ENCODE data around the gene POM121.
"Not testable (repeated sequence)": the region's sequence is repeated elsewhere in the genome, so short reads cannot be mapped to it uniquely, and the experiment has no call there.

POM121 gene

DNA sequence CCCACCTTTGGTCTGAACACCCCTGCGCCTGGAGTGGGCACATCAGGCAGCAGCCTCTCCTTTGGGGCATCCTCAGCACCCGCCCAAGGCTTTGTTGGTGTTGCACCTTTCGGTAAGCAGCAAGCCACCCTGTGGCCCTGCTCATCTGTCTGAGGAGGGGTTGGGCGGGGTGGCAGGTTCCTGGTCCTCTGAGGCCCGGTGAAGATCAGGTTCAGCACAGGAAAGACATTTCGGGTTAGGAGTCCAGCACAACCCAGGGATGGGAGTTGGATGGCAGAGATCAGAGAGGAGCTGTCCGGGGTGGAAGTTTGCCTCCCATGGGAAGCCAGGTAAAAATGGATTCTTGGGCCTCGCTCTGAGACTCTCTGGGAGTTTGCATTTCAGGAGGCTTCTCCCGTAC, 20.7 kb downstream of the POM121 start:
- not testable (repeated sequence) for H4K8ac ChIP-seq (ENCODE audit: low read depth, low read length); H3K18ac ChIP-seq (ENCODE audit: low read length); H3K36me3 ChIP-seq (ENCODE audit: control insufficient read depth, insufficient read depth, low read length); H4K5ac ChIP-seq (ENCODE audit: low read length); H3K56ac ChIP-seq (ENCODE audit: low read length); H3K4me3 ChIP-seq (ENCODE audit: low read length); H3K9ac ChIP-seq (ENCODE audit: low read length); H3K4ac ChIP-seq (ENCODE audit: low read depth, low read length); H3K79me2 ChIP-seq (ENCODE audit: control insufficient read depth, insufficient read depth, low read length); H3K27me3 ChIP-seq (ENCODE audit: insufficient read depth, low read length, poor library complexity); H2BK120ac ChIP-seq (ENCODE audit: low read depth, low read length); H2AK5ac ChIP-seq (ENCODE audit: low read length); H2BK5ac ChIP-seq (ENCODE audit: low read length); H3K79me1 ChIP-seq (ENCODE audit: low read length); H3K4me2 ChIP-seq (ENCODE audit: low read length); H2BK15ac ChIP-seq (replicated peaks; ENCODE audit: low read depth); DNase-seq; H3K23ac ChIP-seq (ENCODE audit: low read length); H3K4me1 ChIP-seq (ENCODE audit: control insufficient read depth, low read depth, low read length); H3K27ac ChIP-seq (ENCODE audit: low read depth, low read length)
- WGBS (ENCODE audit: extremely low coverage, insufficient coverage, low lambda C conversion rate): no CpG with 5 or more reads among the region's 9 CpGs

DNA sequence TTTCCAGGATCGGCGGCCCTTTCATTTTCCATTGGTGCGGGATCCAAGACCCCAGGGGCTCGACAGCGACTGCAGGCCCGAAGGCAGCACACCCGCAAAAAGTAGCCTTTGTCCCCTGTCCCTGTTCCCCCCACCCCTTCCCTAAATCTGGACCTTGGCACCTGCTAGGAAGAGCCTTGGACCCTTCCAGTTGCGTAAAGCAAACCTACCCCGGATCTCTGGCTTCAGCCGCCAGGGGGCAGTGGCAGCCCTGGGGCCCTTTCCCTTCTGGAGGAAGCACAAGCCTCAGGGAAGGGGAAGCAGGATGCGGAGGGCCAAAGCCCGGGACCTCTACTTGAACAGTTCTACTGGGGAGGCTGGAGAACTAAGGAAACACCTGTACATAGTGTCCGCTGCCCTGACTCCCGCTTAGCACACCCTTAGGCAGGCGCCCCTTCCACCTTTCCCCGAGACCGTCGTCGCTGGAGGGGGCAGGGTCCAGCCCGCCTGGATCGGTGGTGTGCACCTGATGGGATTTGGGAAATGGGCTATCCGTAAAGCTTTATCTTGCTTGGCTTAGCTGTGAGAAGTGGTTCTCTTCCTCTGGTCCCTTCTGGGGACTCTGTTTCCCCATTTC, 21.3 kb downstream of the POM121 start:
- not testable (repeated sequence) for DNase-seq; H3K4me2 ChIP-seq (ENCODE audit: low read length)

DNA sequence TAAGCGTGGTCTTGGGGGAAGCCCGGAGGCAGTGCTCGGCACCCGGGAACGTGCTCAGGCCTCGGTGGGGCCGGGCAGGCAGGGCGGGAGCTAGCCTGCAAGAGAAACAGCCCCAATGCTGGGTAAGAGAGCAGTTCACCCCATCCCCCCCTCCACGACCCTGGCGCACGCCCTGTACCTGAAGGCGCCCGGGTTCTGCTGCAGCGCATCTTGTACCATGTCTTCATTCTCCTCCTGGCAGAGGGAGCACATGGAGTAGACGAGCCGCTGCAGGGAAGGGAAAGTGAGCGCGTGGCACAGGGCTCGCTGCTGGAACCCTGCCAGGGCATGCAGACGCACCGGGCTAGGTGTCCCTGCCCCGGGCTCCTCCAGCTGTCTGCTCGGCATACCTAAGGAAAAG, 23.8 kb downstream of the POM121 start:
- H3K4ac ChIP-seq (ENCODE audit: low read depth, low read length); H3K4me3 ChIP-seq (ENCODE audit: low read length); H3K18ac ChIP-seq (ENCODE audit: low read length); H2BK15ac ChIP-seq (replicated peaks; ENCODE audit: low read depth); H3K56ac ChIP-seq (ENCODE audit: low read length); H3K27me3 ChIP-seq (ENCODE audit: insufficient read depth, low read length, poor library complexity); H3K4me2 ChIP-seq (ENCODE audit: low read length); H3K27ac ChIP-seq (ENCODE audit: low read depth, low read length); H2BK5ac ChIP-seq (ENCODE audit: low read length); H3K23ac ChIP-seq (ENCODE audit: low read length); H2BK120ac ChIP-seq (ENCODE audit: low read depth, low read length); H4K8ac ChIP-seq (ENCODE audit: low read depth, low read length); H3K79me2 ChIP-seq (ENCODE audit: control insufficient read depth, insufficient read depth, low read length); H3K79me1 ChIP-seq (ENCODE audit: low read length); H3K4me1 ChIP-seq (ENCODE audit: control insufficient read depth, low read depth, low read length); DNase-seq; H4K5ac ChIP-seq (ENCODE audit: low read length); H3K36me3 ChIP-seq (ENCODE audit: control insufficient read depth, insufficient read depth, low read length); H3K9ac ChIP-seq (ENCODE audit: low read length); H2AK5ac ChIP-seq (ENCODE audit: low read length): not testable (repeated sequence)
- WGBS (ENCODE audit: extremely low coverage, insufficient coverage, low lambda C conversion rate): no CpG with 5 or more reads among the region's 23 CpGs

More for the DNA sequence above, 21.3 kb downstream of the POM121 start:
- not testable (repeated sequence) for H3K4me1 ChIP-seq (ENCODE audit: control insufficient read depth, low read depth, low read length); H3K23ac ChIP-seq (ENCODE audit: low read length); H4K5ac ChIP-seq (ENCODE audit: low read length); H2AK5ac ChIP-seq (ENCODE audit: low read length); H2BK120ac ChIP-seq (ENCODE audit: low read depth, low read length); H3K27me3 ChIP-seq (ENCODE audit: insufficient read depth, low read length, poor library complexity); H4K8ac ChIP-seq (ENCODE audit: low read depth, low read length); H2BK5ac ChIP-seq (ENCODE audit: low read length); H3K79me2 ChIP-seq (ENCODE audit: control insufficient read depth, insufficient read depth, low read length); H3K18ac ChIP-seq (ENCODE audit: low read length); H3K56ac ChIP-seq (ENCODE audit: low read length); H2BK15ac ChIP-seq (replicated peaks; ENCODE audit: low read depth); H3K9ac ChIP-seq (ENCODE audit: low read length); H3K4ac ChIP-seq (ENCODE audit: low read depth, low read length); H3K4me3 ChIP-seq (ENCODE audit: low read length); H3K27ac ChIP-seq (ENCODE audit: low read depth, low read length); H3K79me1 ChIP-seq (ENCODE audit: low read length); H3K36me3 ChIP-seq (ENCODE audit: control insufficient read depth, insufficient read depth, low read length)
- WGBS (ENCODE audit: extremely low coverage, insufficient coverage, low lambda C conversion rate): no CpG with 5 or more reads among the region's 22 CpGs

DNA sequence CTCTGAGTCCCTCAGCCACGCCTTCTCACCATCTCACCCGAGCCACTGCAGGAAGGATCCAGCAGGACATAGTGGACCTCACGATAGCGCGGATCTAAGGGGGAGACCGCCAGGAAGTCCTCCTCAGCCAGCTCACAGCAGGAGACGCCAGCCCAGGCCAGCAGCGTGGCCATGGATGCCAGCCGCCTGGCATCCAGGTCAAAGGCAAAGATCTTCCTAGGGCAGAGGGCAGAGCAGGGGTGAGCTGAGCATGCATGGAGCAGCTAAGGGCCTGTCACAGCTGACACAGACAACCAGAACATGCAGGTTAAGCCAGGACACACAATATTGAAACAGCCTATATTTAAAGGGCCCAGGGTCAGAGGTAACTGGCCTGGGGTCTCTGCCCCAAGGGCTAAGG, 24.4 kb downstream of the POM121 start:
- not testable (repeated sequence) for H3K4me3 ChIP-seq (ENCODE audit: low read length); H3K4me2 ChIP-seq (ENCODE audit: low read length); H2BK5ac ChIP-seq (ENCODE audit: low read length); H3K23ac ChIP-seq (ENCODE audit: low read length); H4K5ac ChIP-seq (ENCODE audit: low read length); H2BK15ac ChIP-seq (replicated peaks; ENCODE audit: low read depth); H3K9ac ChIP-seq (ENCODE audit: low read length); H2AK5ac ChIP-seq (ENCODE audit: low read length); H3K36me3 ChIP-seq (ENCODE audit: control insufficient read depth, insufficient read depth, low read length); H3K27me3 ChIP-seq (ENCODE audit: insufficient read depth, low read length, poor library complexity); H3K27ac ChIP-seq (ENCODE audit: low read depth, low read length); H3K79me1 ChIP-seq (ENCODE audit: low read length); H2BK120ac ChIP-seq (ENCODE audit: low read depth, low read length); H4K8ac ChIP-seq (ENCODE audit: low read depth, low read length); H3K4me1 ChIP-seq (ENCODE audit: control insufficient read depth, low read depth, low read length); H3K56ac ChIP-seq (ENCODE audit: low read length); H3K79me2 ChIP-seq (ENCODE audit: control insufficient read depth, insufficient read depth, low read length); DNase-seq; H3K4ac ChIP-seq (ENCODE audit: low read depth, low read length); H3K18ac ChIP-seq (ENCODE audit: low read length)
- WGBS (ENCODE audit: extremely low coverage, insufficient coverage, low lambda C conversion rate): no CpG with 5 or more reads among the region's 9 CpGs

DNA sequence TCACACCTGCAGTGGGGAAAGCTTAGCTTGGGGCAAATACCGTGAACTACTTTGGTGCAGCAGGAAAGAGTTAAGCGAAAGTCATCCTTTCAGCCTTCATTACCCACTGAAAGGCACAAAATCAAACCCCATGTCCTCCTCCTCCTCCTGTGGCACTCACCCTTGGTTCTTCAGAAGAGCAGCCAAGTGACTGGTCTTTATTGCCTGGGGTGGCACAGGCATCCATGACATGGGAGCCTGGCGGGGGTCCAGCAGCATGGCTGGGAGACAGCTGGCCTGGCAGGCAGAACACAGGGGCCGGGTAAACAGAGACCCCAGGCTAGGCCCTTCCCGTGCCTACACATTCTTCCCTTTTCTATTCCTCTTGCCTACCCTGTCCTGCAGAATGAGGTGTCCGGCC, 24.8 kb downstream of the POM121 start:
- H3K4me1 ChIP-seq (ENCODE audit: control insufficient read depth, low read depth, low read length); DNase-seq: not testable (repeated sequence)

DNA sequence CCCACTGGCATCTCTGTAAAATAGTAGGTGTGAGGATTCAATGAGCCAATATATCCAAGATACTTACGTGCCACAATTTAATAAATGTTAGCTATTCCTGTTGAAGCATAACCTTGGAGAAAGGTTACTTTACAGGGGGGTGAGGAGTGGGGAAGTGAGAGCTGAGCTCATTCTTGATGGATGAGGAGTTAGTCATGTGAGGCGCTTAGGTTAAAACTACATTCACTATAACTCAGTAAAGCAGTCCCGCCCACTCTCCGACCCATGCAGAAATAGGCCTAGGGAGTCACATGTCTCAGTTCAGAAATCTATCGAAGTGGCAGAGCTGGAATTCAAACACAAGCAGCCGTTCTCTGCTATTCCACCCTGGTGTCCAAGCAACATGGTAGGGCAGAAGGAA, 25.5 kb downstream of the POM121 start:
- not testable (repeated sequence) for H2BK15ac ChIP-seq (replicated peaks; ENCODE audit: low read depth); DNase-seq; H2BK5ac ChIP-seq (ENCODE audit: low read length); H3K4me3 ChIP-seq (ENCODE audit: low read length); H3K79me1 ChIP-seq (ENCODE audit: low read length); H2BK120ac ChIP-seq (ENCODE audit: low read depth, low read length); H3K4me1 ChIP-seq (ENCODE audit: control insufficient read depth, low read depth, low read length); H3K27ac ChIP-seq (ENCODE audit: low read depth, low read length); H3K79me2 ChIP-seq (ENCODE audit: control insufficient read depth, insufficient read depth, low read length); H3K27me3 ChIP-seq (ENCODE audit: insufficient read depth, low read length, poor library complexity); H3K4me2 ChIP-seq (ENCODE audit: low read length); H2AK5ac ChIP-seq (ENCODE audit: low read length); H3K9ac ChIP-seq (ENCODE audit: low read length); H3K36me3 ChIP-seq (ENCODE audit: control insufficient read depth, insufficient read depth, low read length); H4K5ac ChIP-seq (ENCODE audit: low read length); H3K4ac ChIP-seq (ENCODE audit: low read depth, low read length); H3K23ac ChIP-seq (ENCODE audit: low read length); H3K18ac ChIP-seq (ENCODE audit: low read length); H4K8ac ChIP-seq (ENCODE audit: low read depth, low read length); H3K56ac ChIP-seq (ENCODE audit: low read length)
- no CpG with 5 or more reads among the region's 6 CpGs for WGBS (ENCODE audit: extremely low coverage, insufficient coverage, low lambda C conversion rate)

More for the DNA sequence above, 24.8 kb downstream of the POM121 start:
- not testable (repeated sequence) for H3K23ac ChIP-seq (ENCODE audit: low read length); H3K79me2 ChIP-seq (ENCODE audit: control insufficient read depth, insufficient read depth, low read length); H3K18ac ChIP-seq (ENCODE audit: low read length); H3K4ac ChIP-seq (ENCODE audit: low read depth, low read length); H3K79me1 ChIP-seq (ENCODE audit: low read length); H3K4me2 ChIP-seq (ENCODE audit: low read length); H3K4me3 ChIP-seq (ENCODE audit: low read length); H4K5ac ChIP-seq (ENCODE audit: low read length); H4K8ac ChIP-seq (ENCODE audit: low read depth, low read length); H2BK5ac ChIP-seq (ENCODE audit: low read length); H3K9ac ChIP-seq (ENCODE audit: low read length); H3K56ac ChIP-seq (ENCODE audit: low read length); H3K27me3 ChIP-seq (ENCODE audit: insufficient read depth, low read length, poor library complexity); H3K36me3 ChIP-seq (ENCODE audit: control insufficient read depth, insufficient read depth, low read length); H2BK15ac ChIP-seq (replicated peaks; ENCODE audit: low read depth); H3K27ac ChIP-seq (ENCODE audit: low read depth, low read length); H2AK5ac ChIP-seq (ENCODE audit: low read length); H2BK120ac ChIP-seq (ENCODE audit: low read depth, low read length)
- WGBS (ENCODE audit: extremely low coverage, insufficient coverage, low lambda C conversion rate): no CpG with 5 or more reads among the region's 6 CpGs
